K562 (cell line): Measurements from ENCODE around the gene CABLES1. TPM values are rescaled to one million over a fixed set of nuclear protein-coding genes. Genes with fewer than 3 reads are reported as not detected.
A peak's percentile ranks its signal among the peaks of the same experiment; 100 is the strongest.

Source experiments
- BACH1 ChIP-seq: fragments of 200-800 bp; sonication (Bioruptor generic); IDR thresholded peaks from 2 replicates; pipeline ENCODE4 v1.6.1; 2016; ENCODE audit warnings: missing genetic modification characterization, missing compliant biosample characterization
- GATA2 ChIP-seq: sonication (generic); formaldehyde crosslinking; IDR thresholded peaks from 2 replicates; pipeline ENCODE4 v1.4.0; 2020; ENCODE audit warnings: mild to moderate bottlenecking, missing genetic modification reagents
- HDAC1 ChIP-seq, 2 experiments: fragments of 450-650 bp; IDR thresholded peaks; 2 replicates each; pipeline ENCODE4 v1.6.1; 2016 to 2017; ENCODE audit warnings: inconsistent platforms in 1 of 2, mild to moderate bottlenecking in 1 of 2, moderate library complexity in 1 of 2
- HMG20B ChIP-seq: fragments of 250-450 bp; sonication (Bioruptor Pico); IDR thresholded peaks from 2 replicates; pipeline ENCODE4 v1.5.0; 2021; ENCODE audit warnings: mild to moderate bottlenecking
- NFIC ChIP-seq: fragments of 450-650 bp; IDR thresholded peaks from 2 replicates; pipeline ENCODE4 v1.6.1; 2017; ENCODE audit warnings: mild to moderate bottlenecking, inconsistent platforms
- NR2C1 ChIP-seq, 2 experiments: fragments of 450-650 bp; IDR thresholded peaks; 2 replicates each; pipeline ENCODE4 v1.6.1; 2017; ENCODE audit warnings: mild to moderate bottlenecking in 2 of 2, antibody characterized with exemption in 1 of 2, inconsistent platforms in 1 of 2, missing compliant biosample characterization in 1 of 2, missing genetic modification characterization in 1 of 2
- NR2C2 ChIP-seq, 2 experiments: fragments of 200-800 bp in 1 of 2; sonication (Bioruptor generic) in 1 of 2; sonication (generic) in 1 of 2; formaldehyde crosslinking in 1 of 2; IDR thresholded peaks; 2 replicates each; pipeline versions ENCODE4 v1.6.1 to v1.8.0; 2016 to 2022; ENCODE audit warnings: mild to moderate bottlenecking in 1 of 2, missing compliant biosample characterization in 1 of 2, missing genetic modification characterization in 1 of 2, missing genetic modification reagents in 1 of 2
- POLR2B ChIP-seq: fragments of 450-650 bp; IDR thresholded peaks from 2 replicates; pipeline ENCODE4 v1.6.1; 2018; ENCODE audit warnings: low read depth; ENCODE audit not compliant: partially characterized antibody
- RBFOX2 ChIP-seq: fragments of 200-400 bp; formaldehyde crosslinking; IDR thresholded peaks from 2 replicates; pipeline ENCODE4 v1.6.1; 2017; ENCODE audit warnings: low read depth, mild to moderate bottlenecking, low read length, moderate library complexity
- RNF2 ChIP-seq: sonication (generic); IDR thresholded peaks from 2 replicates; pipeline ENCODE4 v1.6.1; 2016
- SRSF9 ChIP-seq: fragments of 200-400 bp; formaldehyde crosslinking; IDR thresholded peaks from 2 replicates; pipeline ENCODE4 v1.6.1; 2017; ENCODE audit warnings: low read depth, low read length, borderline replicate concordance
- TOE1 ChIP-seq, 2 experiments: fragments of 450-650 bp in 1 of 2; sonication (generic) in 1 of 2; formaldehyde crosslinking in 1 of 2; IDR thresholded peaks; 2 replicates each; pipeline versions ENCODE4 v1.7.1 to v1.8.0; 2016 to 2022; ENCODE audit warnings: borderline replicate concordance in 2 of 2, mild to moderate bottlenecking in 2 of 2, antibody characterized with exemption in 1 of 2, inconsistent platforms in 1 of 2, low read depth in 1 of 2, missing genetic modification reagents in 1 of 2, moderate library complexity in 1 of 2
- ZNF274 ChIP-seq: IDR thresholded peaks from 2 replicates; pipeline ENCODE4 v1.6.1; 2011; ENCODE audit warnings: low read depth, mild to moderate bottlenecking, low read length, moderate library complexity, borderline replicate concordance
- ZNF639 ChIP-seq, 2 experiments: fragments of 200-800 bp in 1 of 2; sonication (Bioruptor generic) in 1 of 2; sonication (generic) in 1 of 2; formaldehyde crosslinking in 1 of 2; IDR thresholded peaks in 1 of 2; conservative IDR thresholded peaks in 1 of 2; 2 replicates each; pipeline versions ENCODE4 v1.5.0 to v1.6.1; 2016 to 2020; ENCODE audit warnings: missing compliant biosample characterization in 1 of 2, missing genetic modification characterization in 1 of 2, missing genetic modification reagents in 1 of 2
- ZSCAN29 ChIP-seq: fragments of 450-650 bp; IDR thresholded peaks from 2 replicates; pipeline ENCODE4 v1.6.1; 2017
- polyA plus RNA-seq, 8 experiments: library from polyadenylated mRNA; depleted of rRNA in 4 of 8; stranded (reverse) in 5 of 8; unstranded in 3 of 8; fragments of >200 nt; fragmentation: Nextera tagmentation in 2 of 8; fragmentation: Illumina TruSeq in 1 of 8; extraction: Ambion mirVana in 2 of 8; extraction: Trizol in 1 of 8; gene quantifications; 2 replicates each; pipeline versions ENCODE4 v1.2.1 to v1.2.3, GENCODE V29; 2011 to 2014; ENCODE audit warnings: inconsistent platforms in 1 of 8, missing spikeins in 1 of 8
- total RNA-seq, 7 experiments: library from RNA; depleted of rRNA in 6 of 7; stranded (reverse); fragments of >200 nt in 6 of 7; fragmentation: Illumina TruSeq in 2 of 7; extraction: Trizol in 2 of 7; gene quantifications; 2 replicates each; pipeline versions ENCODE4 v1.2.1 to v1.2.3, GENCODE V29; 2011 to 2021; ENCODE audit warnings: low replicate concordance in 1 of 7
- TF ChIP-seq, protein P1 (sequence below): fragments of 450-650 bp; IDR thresholded peaks from 2 replicates; pipeline ENCODE4 v1.6.1; 2018; ENCODE audit not compliant: partially characterized antibody
- TF ChIP-seq, protein P2 (sequence below): fragments of 450-650 bp; IDR thresholded peaks from 2 replicates; pipeline ENCODE4 v1.7.1; 2018; ENCODE audit warnings: mild to moderate bottlenecking, low read depth; ENCODE audit not compliant: partially characterized antibody

Gene CABLES1
- total and polyA plus RNA-seq, 9 of the 15 experiments (the other 6 are each of a cell fraction or from before 2014, with no cell fraction given): 0.04 to 0.10 (median 0.06) TPM; not detected in 3

GRCh38 chr18:23259701-23260681 lies 124.7 kb downstream of the CABLES1 start (continued):
- TF ChIP-seq, protein P1, sequence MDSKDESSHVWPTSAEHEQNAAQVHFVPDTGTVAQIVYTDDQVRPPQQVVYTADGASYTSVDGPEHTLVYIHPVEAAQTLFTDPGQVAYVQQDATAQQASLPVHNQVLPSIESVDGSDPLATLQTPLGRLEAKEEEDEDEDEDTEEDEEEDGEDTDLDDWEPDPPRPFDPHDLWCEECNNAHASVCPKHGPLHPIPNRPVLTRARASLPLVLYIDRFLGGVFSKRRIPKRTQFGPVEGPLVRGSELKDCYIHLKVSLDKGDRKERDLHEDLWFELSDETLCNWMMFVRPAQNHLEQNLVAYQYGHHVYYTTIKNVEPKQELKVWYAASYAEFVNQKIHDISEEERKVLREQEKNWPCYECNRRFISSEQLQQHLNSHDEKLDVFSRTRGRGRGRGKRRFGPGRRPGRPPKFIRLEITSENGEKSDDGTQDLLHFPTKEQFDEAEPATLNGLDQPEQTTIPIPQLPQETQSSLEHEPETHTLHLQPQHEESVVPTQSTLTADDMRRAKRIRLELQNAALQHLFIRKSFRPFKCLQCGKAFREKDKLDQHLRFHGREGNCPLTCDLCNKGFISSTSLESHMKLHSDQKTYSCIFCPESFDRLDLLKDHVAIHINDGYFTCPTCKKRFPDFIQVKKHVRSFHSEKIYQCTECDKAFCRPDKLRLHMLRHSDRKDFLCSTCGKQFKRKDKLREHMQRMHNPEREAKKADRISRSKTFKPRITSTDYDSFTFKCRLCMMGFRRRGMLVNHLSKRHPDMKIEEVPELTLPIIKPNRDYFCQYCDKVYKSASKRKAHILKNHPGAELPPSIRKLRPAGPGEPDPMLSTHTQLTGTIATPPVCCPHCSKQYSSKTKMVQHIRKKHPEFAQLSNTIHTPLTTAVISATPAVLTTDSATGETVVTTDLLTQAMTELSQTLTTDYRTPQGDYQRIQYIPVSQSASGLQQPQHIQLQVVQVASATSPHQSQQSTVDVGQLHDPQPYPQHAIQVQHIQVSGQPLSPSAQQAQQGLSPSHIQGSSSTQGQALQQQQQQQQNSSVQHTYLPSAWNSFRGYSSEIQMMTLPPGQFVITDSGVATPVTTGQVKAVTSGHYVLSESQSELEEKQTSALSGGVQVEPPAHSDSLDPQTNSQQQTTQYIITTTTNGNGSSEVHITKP: peak; percentile 12
- peak; percentile 82 for TF ChIP-seq NR2C1 (IDR thresholded peaks at IDR 0.05)
- peak; percentile 93 for TF ChIP-seq NR2C1 (tag; IDR thresholded peaks at IDR 0.05)
- peak; percentile 60; the same call in 1 of the 2 replicates for TF ChIP-seq BACH1 (tag)
- TF ChIP-seq SRSF9: no peak
- TF ChIP-seq, protein P2, sequence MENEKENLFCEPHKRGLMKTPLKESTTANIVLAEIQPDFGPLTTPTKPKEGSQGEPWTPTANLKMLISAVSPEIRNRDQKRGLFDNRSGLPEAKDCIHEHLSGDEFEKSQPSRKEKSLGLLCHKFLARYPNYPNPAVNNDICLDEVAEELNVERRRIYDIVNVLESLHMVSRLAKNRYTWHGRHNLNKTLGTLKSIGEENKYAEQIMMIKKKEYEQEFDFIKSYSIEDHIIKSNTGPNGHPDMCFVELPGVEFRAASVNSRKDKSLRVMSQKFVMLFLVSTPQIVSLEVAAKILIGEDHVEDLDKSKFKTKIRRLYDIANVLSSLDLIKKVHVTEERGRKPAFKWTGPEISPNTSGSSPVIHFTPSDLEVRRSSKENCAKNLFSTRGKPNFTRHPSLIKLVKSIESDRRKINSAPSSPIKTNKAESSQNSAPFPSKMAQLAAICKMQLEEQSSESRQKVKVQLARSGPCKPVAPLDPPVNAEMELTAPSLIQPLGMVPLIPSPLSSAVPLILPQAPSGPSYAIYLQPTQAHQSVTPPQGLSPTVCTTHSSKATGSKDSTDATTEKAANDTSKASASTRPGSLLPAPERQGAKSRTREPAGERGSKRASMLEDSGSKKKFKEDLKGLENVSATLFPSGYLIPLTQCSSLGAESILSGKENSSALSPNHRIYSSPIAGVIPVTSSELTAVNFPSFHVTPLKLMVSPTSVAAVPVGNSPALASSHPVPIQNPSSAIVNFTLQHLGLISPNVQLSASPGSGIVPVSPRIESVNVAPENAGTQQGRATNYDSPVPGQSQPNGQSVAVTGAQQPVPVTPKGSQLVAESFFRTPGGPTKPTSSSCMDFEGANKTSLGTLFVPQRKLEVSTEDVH: no peak
- TF ChIP-seq RNF2: peak; percentile 68; the same call in 1 of the 2 replicates
- no peak for TF ChIP-seq POLR2B
- TF ChIP-seq HMG20B (CRISPR knock-in tag): no peak
- no peak for TF ChIP-seq ZSCAN29
- TF ChIP-seq HDAC1 (IDR thresholded peaks at IDR 0.05): peak in 1 of 2 experiments; percentile 70; a peak in 2 of 4 replicates
- TF ChIP-seq NR2C2 (CRISPR knock-in tag; IDR thresholded peaks at IDR 0.05): peak; percentile 76
- peak; percentile 86 for TF ChIP-seq NR2C2 (tag; IDR thresholded peaks at IDR 0.05)
- TF ChIP-seq ZNF274: no peak
- 0 out of 4 replicates have a peak, but pooled peaks of 1 of the 2 experiments have one; percentile 48 for TF ChIP-seq ZNF639 (CRISPR knock-in tag; conservative IDR thresholded peaks at IDR 0.05 in 1 of 2, IDR thresholded peaks at IDR 0.05 in 1 of 2)
- TF ChIP-seq RBFOX2: peak; percentile 39; the same call in 1 of the 2 replicates
- peak; percentile 55 for TF ChIP-seq NFIC
- peak; percentile 66; the same call in 1 of the 2 replicates for TF ChIP-seq TOE1 (IDR thresholded peaks at IDR 0.05; ENCODE audit: borderline replicate concordance)
- TF ChIP-seq TOE1 (CRISPR knock-in tag; IDR thresholded peaks at IDR 0.05; ENCODE audit: borderline replicate concordance, low read depth): no peak
- peak; percentile 63; the same call in 1 of the 2 replicates for TF ChIP-seq GATA2
